Measurements from ENCODE around the gene NRTN.

- TF ChIP-seq, protein P1, sequence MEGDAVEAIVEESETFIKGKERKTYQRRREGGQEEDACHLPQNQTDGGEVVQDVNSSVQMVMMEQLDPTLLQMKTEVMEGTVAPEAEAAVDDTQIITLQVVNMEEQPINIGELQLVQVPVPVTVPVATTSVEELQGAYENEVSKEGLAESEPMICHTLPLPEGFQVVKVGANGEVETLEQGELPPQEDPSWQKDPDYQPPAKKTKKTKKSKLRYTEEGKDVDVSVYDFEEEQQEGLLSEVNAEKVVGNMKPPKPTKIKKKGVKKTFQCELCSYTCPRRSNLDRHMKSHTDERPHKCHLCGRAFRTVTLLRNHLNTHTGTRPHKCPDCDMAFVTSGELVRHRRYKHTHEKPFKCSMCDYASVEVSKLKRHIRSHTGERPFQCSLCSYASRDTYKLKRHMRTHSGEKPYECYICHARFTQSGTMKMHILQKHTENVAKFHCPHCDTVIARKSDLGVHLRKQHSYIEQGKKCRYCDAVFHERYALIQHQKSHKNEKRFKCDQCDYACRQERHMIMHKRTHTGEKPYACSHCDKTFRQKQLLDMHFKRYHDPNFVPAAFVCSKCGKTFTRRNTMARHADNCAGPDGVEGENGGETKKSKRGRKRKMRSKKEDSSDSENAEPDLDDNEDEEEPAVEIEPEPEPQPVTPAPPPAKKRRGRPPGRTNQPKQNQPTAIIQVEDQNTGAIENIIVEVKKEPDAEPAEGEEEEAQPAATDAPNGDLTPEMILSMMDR (IDR thresholded peaks at IDR 0.05; ENCODE audit: low read depth, low read length, poor library complexity, severe bottlenecking), result no peak
- TF ChIP-seq EZH2phosphoT487 (IDR thresholded peaks at IDR 0.05; ENCODE audit: borderline replicate concordance, low read length), result no peak
These were observed 59.3 kb downstream of the NRTN start for GRCh38 chr19:5864013-5864720.

Measured in DOHH2 (cell line).